SK-N-SH (cell line): ENCODE data around the gene INSYN2B.

Experiments
- CTCF ChIP-seq: fragments of 200-600 bp; sonication (generic); IDR thresholded peaks from 2 replicates; pipeline ENCODE4 v1.6.1; 2017; ENCODE audit warnings: antibody characterized with exemption, mild to moderate bottlenecking, moderate library complexity
- ELF1 ChIP-seq: IDR thresholded peaks from 2 replicates; pipeline ENCODE4 v1.4.0; 2012
- EZH2phosphoT487 ChIP-seq: fragments of 200-600 bp; sonication (generic); IDR thresholded peaks from 2 replicates; pipeline ENCODE4 v1.6.1; 2017; ENCODE audit warnings: low read depth, mixed run types, mild to moderate bottlenecking, antibody characterized with exemption, moderate library complexity, borderline replicate concordance
- FOSL2 ChIP-seq: IDR thresholded peaks from 2 replicates; pipeline ENCODE4 v1.4.0; 2012; ENCODE audit warnings: low read depth, mild to moderate bottlenecking, moderate library complexity, borderline replicate concordance
- FOXJ3 ChIP-seq: sonication (generic); formaldehyde crosslinking; IDR thresholded peaks from 2 replicates; pipeline ENCODE4 v1.5.1; 2020; ENCODE audit warnings: mild to moderate bottlenecking, missing genetic modification reagents
- RAD21 ChIP-seq: IDR thresholded peaks from 2 replicates; pipeline ENCODE4 v1.6.1; 2012; ENCODE audit warnings: mild to moderate bottlenecking, low read length
- REST ChIP-seq: IDR thresholded peaks from 2 replicates; pipeline ENCODE4 v1.6.1; 2012; ENCODE audit warnings: mild to moderate bottlenecking, low read depth, low read length, moderate library complexity
- TAF1 ChIP-seq: IDR thresholded peaks from 2 replicates; pipeline ENCODE4 v1.6.1; 2012; ENCODE audit warnings: low read depth, mild to moderate bottlenecking, low read length, moderate library complexity, borderline replicate concordance
- TEAD4 ChIP-seq: IDR thresholded peaks from 2 replicates; pipeline ENCODE4 v1.4.0; 2012; ENCODE audit warnings: mild to moderate bottlenecking, borderline replicate concordance; ENCODE audit not compliant: insufficient read depth
- USF2 ChIP-seq: fragments of 150-350 bp; IDR thresholded peaks from 2 replicates; pipeline ENCODE4 v1.6.1; 2017; ENCODE audit warnings: antibody characterized with exemption, low read length, low read depth, borderline replicate concordance
- YY1 ChIP-seq: IDR thresholded peaks from 2 replicates; pipeline ENCODE4 v1.4.0; 2012; ENCODE audit warnings: low read depth, mild to moderate bottlenecking
- ZBTB33 ChIP-seq: IDR thresholded peaks from 2 replicates; pipeline ENCODE4 v1.4.0; 2012; ENCODE audit warnings: low read depth, borderline replicate concordance

GRCh38 chr5:170020423-170020822 is 40.1 kb upstream of the INSYN2B start:
- TF ChIP-seq TAF1 = no peak
- no peak for TF ChIP-seq REST
- TF ChIP-seq FOSL2 = no peak
- TF ChIP-seq CTCF = no peak
- TF ChIP-seq ZBTB33 = no peak
- no peak for TF ChIP-seq EZH2phosphoT487
- TF ChIP-seq RAD21 = no peak
- no peak for TF ChIP-seq USF2
- TF ChIP-seq TEAD4 = no peak
- TF ChIP-seq FOXJ3 = no peak
- no peak for TF ChIP-seq YY1
- TF ChIP-seq ELF1 = no peak
